ENCODE measurements around the gene LIM2.

- TF ChIP-seq POLR2AphosphoS5 (IDR thresholded peaks at IDR 0.05; ENCODE audit: low read depth, low read length) (no peak), POLR2A (IDR thresholded peaks at IDR 0.05; ENCODE audit: low read depth, low read length) (no peak), POU2F2 (IDR thresholded peaks at IDR 0.05; ENCODE audit: low read depth, low read length) (no peak), SPI1 (IDR thresholded peaks at IDR 0.05; ENCODE audit: low read depth, low read length) (no peak), TAF1 (IDR thresholded peaks at IDR 0.05; ENCODE audit: low read depth, low read length) (no peak), PAX5 (IDR thresholded peaks at IDR 0.05; ENCODE audit: insufficient read depth, low read length, severe bottlenecking) (no peak)
Measured at GRCh38 chr19:51352783-51353360, 34.9 kb downstream of the LIM2 start.

Measured in GM12891 (cell line).